Epithelial cell of proximal tubule (primary cell): Measurements from ENCODE around the gene PRSS2. TPM values are rescaled to one million over a fixed set of nuclear protein-coding genes. Genes with fewer than 3 reads are reported as not detected.
"Not testable (repeated sequence)": the region's sequence is repeated elsewhere in the genome, so short reads cannot be mapped to it uniquely, and the experiment has no call there.

Source experiments
- DNase-seq: peaks from one replicate; pipeline ENCODE4 v3.0.0-alpha.2; 2011; ENCODE audit warnings: low read depth
- H3K4me3 ChIP-seq: 2 replicates; pipeline ENCODE4 v1.5.1; 2011; ENCODE audit warnings: low read depth, mild to moderate bottlenecking, low read length
- total RNA-seq: library from RNA; depleted of rRNA; stranded (reverse); fragments of >200 nt; gene quantifications from 2 replicates; pipeline ENCODE4 v1.2.3, GENCODE V29; 2015
- TF ChIP-seq, protein P1 (sequence below): conservative IDR thresholded peaks from 2 replicates; pipeline ENCODE4 v1.5.1; 2012; ENCODE audit warnings: low read depth, mild to moderate bottlenecking, low read length

The PRSS2 gene
- total RNA-seq, 1 donor from 2014 or later, result not detected

DNA sequence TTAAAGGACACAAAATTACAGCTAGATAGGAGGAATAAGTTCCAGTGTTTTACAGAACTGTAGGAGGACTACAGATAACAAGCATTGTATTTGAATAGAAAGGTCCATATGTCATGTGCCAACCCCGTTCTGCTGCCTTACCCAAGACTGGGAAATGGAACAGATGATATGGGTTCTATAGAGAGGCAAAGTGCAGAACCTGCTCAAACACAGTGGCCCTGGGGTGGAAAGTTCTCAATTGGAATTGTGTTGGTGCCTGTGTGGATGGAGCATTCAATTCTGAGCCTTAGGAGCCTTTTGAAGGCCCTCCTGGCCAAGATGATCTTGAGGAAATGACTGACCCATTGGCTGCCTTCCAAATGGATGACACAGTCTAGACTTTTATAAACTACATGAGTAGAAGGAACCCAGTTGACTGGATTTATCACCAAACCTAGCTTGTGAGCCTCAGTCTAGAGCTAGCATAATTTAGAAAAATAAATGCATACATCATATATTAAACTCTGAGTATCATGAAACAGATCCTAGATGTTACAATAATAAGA, 25.6 kb upstream of the PRSS2 start:
- no peak for DNase-seq

DNA sequence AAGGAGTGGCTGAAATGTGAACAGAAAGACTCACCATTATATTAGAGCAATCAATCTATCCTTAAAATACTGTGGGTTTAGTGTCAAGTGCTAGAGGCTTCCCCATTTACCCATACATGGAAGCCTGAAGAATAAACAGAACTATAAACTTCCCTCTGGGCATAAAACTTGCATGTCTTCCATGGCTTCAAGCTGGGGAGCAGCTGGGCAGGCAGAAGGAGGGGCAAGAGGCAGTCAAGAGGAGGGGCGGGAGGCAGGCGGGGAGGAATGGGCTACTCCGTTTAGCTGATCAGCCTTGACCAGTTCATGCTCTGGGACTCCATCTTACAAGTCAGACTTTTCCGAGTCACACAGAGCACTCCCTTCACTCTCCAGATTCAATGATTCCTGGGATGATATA, 25.0 kb upstream of the PRSS2 start:
- DNase-seq, result no peak
- TF ChIP-seq, protein P1, sequence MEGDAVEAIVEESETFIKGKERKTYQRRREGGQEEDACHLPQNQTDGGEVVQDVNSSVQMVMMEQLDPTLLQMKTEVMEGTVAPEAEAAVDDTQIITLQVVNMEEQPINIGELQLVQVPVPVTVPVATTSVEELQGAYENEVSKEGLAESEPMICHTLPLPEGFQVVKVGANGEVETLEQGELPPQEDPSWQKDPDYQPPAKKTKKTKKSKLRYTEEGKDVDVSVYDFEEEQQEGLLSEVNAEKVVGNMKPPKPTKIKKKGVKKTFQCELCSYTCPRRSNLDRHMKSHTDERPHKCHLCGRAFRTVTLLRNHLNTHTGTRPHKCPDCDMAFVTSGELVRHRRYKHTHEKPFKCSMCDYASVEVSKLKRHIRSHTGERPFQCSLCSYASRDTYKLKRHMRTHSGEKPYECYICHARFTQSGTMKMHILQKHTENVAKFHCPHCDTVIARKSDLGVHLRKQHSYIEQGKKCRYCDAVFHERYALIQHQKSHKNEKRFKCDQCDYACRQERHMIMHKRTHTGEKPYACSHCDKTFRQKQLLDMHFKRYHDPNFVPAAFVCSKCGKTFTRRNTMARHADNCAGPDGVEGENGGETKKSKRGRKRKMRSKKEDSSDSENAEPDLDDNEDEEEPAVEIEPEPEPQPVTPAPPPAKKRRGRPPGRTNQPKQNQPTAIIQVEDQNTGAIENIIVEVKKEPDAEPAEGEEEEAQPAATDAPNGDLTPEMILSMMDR, result no peak
- H3K4me3 ChIP-seq, result no peak overlapping the region

More for the DNA sequence above, 25.6 kb upstream of the PRSS2 start:
- no peak overlapping the region for H3K4me3 ChIP-seq
- TF ChIP-seq, protein P1, result no peak

DNA sequence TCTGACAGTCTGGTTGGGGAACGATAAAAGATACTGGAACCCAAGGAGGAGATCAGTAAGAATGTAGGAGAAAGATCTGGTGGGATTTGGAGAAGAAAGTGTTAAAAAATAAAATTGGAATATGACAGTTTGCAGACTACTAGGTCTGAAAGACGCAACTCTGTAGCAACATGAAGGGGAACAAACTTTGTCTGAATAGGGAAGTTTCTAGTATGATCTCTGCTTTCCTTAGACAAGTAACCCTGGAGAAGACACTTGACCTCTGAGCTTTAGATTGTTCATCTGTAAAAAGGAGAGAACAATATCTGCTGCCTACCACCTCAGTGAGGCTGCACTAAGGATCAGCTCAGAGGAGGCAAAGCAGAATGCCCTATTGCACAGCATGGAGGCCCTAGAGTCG, 24.5 kb upstream of the PRSS2 start:
- no peak for DNase-seq
- no peak overlapping the region for H3K4me3 ChIP-seq
- TF ChIP-seq, protein P1, result no peak

DNA sequence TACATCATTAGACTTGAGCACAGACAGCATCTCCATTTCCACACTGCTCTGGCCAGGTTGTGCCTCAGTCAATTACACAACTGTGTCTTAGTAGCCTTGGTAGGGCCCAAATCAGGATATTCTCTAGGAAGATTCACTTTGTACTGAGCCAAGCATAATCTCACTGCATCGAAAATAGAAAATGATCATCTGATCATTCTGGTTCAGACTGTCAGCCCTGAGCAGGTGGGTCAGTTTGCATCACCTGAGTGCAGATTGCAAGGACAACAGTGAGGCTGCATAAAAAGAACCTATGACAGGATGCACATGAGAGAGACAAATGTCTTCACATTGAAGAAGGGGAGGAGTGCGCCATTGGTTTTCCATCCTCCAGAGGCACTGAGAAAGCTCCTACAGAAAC, 22.4 kb upstream of the PRSS2 start:
- not testable (repeated sequence) for DNase-seq, H3K4me3 ChIP-seq

DNA sequence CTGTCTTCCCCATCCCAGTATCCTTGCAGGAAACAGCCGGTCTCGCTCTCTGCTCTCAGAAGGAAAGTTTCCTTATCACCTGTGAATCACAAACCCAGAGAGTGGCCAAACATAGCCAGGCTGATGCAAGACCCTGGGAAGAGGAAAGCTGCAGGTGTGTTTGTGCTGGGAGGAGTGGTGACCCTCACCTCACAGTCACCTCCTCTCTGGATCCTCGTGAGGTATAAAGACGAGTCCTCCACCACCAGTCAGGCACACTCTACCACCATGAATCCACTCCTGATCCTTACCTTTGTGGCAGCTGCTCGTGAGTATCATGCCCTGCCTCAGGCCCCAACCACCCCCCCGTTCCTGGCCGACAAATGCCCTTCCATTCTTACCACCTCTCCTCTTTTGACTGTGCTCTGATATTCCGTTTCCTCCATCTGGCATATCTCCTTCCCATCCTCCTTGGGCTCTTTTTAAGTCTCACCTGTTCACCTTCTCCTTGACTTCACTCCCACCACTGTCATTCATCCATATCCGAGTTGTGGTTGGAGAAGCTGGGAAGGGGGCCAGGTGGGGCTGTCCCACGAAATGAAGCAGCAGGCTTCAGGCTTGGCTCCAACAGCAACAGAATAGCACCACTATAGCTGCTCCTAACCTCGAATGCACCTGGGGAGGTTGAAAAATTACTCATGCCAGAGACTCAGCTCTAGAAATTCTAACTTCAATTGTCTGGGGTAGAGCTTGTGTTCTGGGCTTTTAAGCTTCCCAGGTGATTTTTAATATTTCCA, 21.4 kb upstream of the PRSS2 start, which contains the start of gene PRSS1:
Gene PRSS1, plus strand, starts transcription at position 255 of the 776 bp plus-strand sequence. Its CDS starts 13 bp downstream, at position 268.
- no peak within 1 kb of the TSS for H3K4me3 ChIP-seq
- DNase-seq, result no peak

DNA sequence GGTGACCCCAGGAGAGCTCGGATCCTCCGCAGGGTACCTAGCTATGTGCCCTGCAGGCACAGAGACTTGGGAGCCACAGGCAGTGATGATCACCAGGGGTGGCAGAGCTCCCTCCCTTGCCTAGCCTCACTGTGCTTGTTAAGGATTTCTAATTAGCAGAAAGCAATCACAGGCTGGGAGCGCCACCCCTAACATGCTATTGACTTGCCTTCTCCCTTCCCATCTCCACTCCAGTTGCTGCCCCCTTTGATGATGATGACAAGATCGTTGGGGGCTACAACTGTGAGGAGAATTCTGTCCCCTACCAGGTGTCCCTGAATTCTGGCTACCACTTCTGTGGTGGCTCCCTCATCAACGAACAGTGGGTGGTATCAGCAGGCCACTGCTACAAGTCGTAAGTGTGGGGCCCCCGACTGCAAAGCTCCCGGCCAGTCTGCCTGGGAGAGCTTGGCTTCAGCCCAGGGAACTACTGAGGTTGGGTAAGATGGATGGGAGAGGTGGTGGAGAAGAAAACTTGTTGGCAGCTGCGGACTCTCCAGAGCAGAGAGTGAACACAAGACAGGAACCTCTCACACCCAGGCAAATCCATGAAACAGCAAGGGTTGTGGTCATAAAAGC, 20.3 kb upstream of the PRSS2 start:
- H3K4me3 ChIP-seq, result no peak overlapping the region

More for the DNA sequence above, 21.4 kb upstream of the PRSS2 start, which contains the start of gene PRSS1:
- TF ChIP-seq, protein P1, result no peak

DNA sequence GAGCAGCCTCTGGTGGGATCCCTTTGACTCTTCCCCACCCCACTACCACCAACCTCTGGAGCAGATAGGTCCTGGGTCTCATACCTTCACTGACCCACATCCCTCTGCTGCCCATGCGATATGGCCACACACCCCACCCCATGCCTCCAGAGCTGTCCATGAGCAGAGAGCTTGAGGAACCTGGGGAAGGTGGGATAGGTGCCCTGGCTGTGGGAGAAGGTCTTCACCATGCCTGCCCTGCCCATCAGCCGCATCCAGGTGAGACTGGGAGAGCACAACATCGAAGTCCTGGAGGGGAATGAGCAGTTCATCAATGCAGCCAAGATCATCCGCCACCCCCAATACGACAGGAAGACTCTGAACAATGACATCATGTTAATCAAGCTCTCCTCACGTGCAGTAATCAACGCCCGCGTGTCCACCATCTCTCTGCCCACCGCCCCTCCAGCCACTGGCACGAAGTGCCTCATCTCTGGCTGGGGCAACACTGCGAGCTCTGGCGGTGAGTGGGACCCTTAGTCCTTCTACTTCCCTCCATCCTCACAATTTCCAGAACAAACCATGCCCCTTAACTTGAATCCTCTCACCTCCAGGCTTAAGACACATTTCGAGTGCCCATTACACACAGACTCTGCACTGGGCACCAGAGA, 19.1 kb upstream of the PRSS2 start:
- not testable (repeated sequence) for DNase-seq, H3K4me3 ChIP-seq

More for the DNA sequence above, 20.3 kb upstream of the PRSS2 start:
- DNase-seq, result no peak
- TF ChIP-seq, protein P1, result no peak
